ENCODE results near the gene CMTM5. TPM values are rescaled to one million over a fixed set of nuclear protein-coding genes. Genes with fewer than 3 reads are reported as not detected.

Gene CMTM5
- total RNA-seq, 6 donors from 2014 or later = 0.47 to 3.1 (median 2.3) TPM; not detected in 2

DNA sequence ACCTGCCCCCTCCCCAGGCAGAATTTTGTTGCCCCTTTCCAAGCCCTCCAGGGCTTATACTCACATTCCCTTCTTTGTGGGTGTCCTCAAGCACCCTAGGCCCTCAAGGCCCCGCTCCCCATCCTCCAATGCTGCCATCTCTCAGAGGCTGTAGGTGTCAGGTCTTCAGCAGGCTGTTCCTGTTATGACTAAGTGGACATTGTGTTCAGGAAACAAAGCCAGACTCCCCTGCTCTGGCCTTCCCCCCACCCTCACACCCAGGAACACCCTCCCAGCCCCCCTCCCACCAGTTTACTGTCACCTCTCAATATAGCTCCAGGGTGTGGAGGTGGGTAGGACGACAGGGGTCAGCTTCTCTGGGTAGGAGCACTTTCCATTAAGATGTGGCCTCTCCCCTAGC lies 32.6 kb downstream of the CMTM5 start:
- Histone ChIP-seq H3K36me3 (no peaks in the 10 kb centered on the region), H3K4me1 (no peaks in the 10 kb centered on the region), H3K9me3 (no peaks in the 10 kb centered on the region), H3K27me3 (no peaks in the 10 kb centered on the region), H3K27ac (no peak overlapping the region), H3K4me3 (no peak overlapping the region)
- TF ChIP-seq POLR2AphosphoS5 (IDR thresholded peaks at IDR 0.05) (no peak), EP300 (IDR thresholded peaks at IDR 0.05) (no peak), POLR2A (IDR thresholded peaks at IDR 0.05) (no peak)
- TF ChIP-seq, protein P1, sequence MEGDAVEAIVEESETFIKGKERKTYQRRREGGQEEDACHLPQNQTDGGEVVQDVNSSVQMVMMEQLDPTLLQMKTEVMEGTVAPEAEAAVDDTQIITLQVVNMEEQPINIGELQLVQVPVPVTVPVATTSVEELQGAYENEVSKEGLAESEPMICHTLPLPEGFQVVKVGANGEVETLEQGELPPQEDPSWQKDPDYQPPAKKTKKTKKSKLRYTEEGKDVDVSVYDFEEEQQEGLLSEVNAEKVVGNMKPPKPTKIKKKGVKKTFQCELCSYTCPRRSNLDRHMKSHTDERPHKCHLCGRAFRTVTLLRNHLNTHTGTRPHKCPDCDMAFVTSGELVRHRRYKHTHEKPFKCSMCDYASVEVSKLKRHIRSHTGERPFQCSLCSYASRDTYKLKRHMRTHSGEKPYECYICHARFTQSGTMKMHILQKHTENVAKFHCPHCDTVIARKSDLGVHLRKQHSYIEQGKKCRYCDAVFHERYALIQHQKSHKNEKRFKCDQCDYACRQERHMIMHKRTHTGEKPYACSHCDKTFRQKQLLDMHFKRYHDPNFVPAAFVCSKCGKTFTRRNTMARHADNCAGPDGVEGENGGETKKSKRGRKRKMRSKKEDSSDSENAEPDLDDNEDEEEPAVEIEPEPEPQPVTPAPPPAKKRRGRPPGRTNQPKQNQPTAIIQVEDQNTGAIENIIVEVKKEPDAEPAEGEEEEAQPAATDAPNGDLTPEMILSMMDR (IDR thresholded peaks at IDR 0.05) = no peak
- 61 to 91% methylated on average over 1 to 2 of the region's 2 CpGs for WGBS, 2 donors
- DNase-seq (no peak), ATAC-seq (ENCODE audit: low FRiP score in 2 of 2) (no peak)

DNA sequence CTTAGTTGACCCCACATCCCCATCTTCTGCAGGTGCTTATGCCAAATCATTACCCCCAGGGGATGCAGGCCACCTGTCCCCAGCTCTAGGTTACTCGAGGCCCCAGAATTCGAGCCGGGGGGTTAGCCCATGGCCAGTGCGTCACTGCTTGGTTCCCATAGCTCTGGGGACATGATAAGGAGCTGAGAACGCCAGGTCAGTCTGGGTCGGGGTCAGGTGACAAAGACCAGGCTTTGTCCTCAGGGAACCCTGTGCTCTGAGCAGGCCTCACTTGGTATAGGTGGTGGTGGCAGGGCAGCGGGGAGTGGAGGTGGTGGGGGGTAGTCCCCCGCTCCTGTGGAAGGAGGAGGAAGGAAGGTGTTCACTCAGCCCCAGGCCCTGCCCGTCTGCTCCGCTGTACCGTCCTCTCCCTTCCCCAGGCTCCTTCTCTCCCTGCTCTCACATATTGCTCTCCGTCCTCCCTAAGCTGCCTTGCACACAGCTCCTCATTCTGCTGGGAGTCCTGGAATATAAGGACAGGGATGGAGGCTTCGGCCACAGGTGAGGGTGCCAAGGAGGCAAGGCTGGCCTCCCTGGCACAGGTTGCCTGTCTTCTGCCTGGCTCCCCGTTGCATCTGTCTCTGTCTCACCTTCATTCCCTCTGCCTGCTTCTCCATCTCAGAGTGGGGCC lies 33.3 kb downstream of the CMTM5 start:
- DNase-seq = no peak
- no peaks in the 10 kb centered on the region for H3K9me3 ChIP-seq
- TF ChIP-seq EP300 (IDR thresholded peaks at IDR 0.05) (no peak), POLR2A (IDR thresholded peaks at IDR 0.05) (no peak), POLR2AphosphoS5 (IDR thresholded peaks at IDR 0.05) (no peak)
- TF ChIP-seq, protein P1 (IDR thresholded peaks at IDR 0.05) = no peak
- ATAC-seq (ENCODE audit: low FRiP score in 2 of 2) = no peak
- no peaks in the 10 kb centered on the region for H3K36me3 ChIP-seq
- no peaks in the 10 kb centered on the region for H3K4me1 ChIP-seq
- H3K27me3 ChIP-seq = no peaks in the 10 kb centered on the region
- WGBS, 2 donors = 83 to 92% methylated on average over 8 to 14 of the region's 14 CpGs
- no peak overlapping the region for H3K27ac ChIP-seq
- no peak overlapping the region for H3K4me3 ChIP-seq

DNA sequence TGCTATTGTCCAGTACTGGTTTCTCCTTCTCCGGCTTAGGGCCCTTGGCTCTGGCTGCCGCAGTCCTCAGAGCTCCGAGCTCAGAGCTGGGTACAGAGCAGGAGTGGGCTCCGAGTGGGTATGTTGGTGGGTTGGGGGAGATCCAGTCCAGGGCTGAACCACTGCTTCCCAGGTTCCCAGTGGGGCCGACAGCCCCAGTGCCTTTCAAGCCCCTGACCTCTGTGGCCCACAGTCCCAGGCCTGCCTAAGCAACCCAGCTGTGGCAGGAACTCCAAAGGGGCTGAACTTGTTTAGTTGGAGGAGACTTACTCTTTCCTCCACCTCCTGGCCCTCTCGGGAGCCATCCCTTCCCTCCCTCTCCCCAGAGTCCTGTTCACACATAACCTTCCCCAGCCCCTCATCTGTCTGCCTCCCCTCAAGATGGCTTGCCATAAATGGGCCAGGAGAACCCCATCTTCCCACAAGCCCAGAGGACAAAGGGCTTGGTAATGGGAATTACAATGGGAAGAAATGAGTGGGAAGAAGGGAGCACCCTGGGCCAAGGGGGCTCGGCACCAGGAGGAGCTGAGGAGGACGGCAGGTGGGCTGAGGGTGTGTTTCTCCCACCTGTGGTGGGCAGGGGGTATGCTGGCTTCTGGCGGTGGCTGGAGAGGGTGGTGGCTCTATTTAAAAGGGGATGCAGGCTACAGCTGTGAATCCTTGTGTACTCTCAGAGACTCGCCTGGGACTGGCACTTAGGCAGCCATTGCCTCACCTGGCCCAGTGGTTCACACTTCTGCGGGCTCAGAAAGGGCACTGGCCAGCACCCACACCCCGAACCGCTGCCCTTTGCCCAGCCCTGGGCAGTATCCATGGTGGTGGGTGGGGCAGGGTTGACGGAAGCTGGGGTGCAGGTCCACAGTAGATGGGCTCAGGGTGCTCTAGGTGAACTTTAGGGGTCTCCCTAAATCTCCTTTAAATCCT lies 35.0 kb downstream of the CMTM5 start:
- no peak for ATAC-seq (ENCODE audit: low FRiP score in 2 of 2)
- DNase-seq = no peak
- no peak for TF ChIP-seq EP300 (IDR thresholded peaks at IDR 0.05)
- TF ChIP-seq, protein P1 (IDR thresholded peaks at IDR 0.05) = no peak
- no peak for TF ChIP-seq POLR2A (IDR thresholded peaks at IDR 0.05)
- TF ChIP-seq POLR2AphosphoS5 (IDR thresholded peaks at IDR 0.05) = no peak
- no peaks in the 10 kb centered on the region for H3K4me1 ChIP-seq
- WGBS, 2 donors = 78 to 80% methylated on average over 8 to 14 of the region's 14 CpGs
- no peak overlapping the region for H3K4me3 ChIP-seq
- no peaks in the 10 kb centered on the region for H3K27me3 ChIP-seq
- no peaks in the 10 kb centered on the region for H3K9me3 ChIP-seq
- H3K36me3 ChIP-seq = no peaks in the 10 kb centered on the region
- H3K27ac ChIP-seq = no peak overlapping the region

DNA sequence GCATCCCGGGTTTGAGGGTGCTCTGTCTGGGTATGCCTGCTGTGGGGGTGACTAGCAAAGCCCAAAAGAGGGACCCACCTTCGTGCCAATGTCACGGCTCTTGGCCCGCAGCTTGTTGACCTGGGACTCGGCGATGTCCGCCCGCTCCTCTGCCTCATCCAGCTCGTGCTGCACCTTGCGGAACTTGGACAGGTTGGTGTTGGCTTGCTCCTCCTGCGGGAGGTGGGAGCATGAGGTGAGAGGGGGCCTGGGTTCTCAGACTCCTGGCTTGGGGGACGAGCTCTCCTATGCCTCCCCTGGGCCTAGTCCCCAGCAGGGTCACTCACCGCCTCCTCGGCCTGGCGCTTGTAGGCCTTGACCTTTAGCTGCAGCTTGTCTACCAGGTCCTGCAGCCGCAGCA lies 36.8 kb downstream of the CMTM5 start:
- no peak for ATAC-seq (ENCODE audit: low FRiP score in 2 of 2)
- Histone ChIP-seq H3K4me1 (no peaks in the 10 kb centered on the region), H3K4me3 (no peak overlapping the region), H3K27ac (no peak overlapping the region), H3K9me3 (no peaks in the 10 kb centered on the region), H3K36me3 (no peaks in the 10 kb centered on the region), H3K27me3 (no peaks in the 10 kb centered on the region)
- TF ChIP-seq, protein P1 (IDR thresholded peaks at IDR 0.05) = no peak
- WGBS, 2 donors = 87 to 93% methylated on average over 9 to 16 of the region's 16 CpGs
- DNase-seq = no peak

All from upper lobe of left lung (tissue), 6 donors.